HG03139 (cell line): ENCODE data around the gene CES1.
"Not testable (repeated sequence)": the region's sequence is repeated elsewhere in the genome, so short reads cannot be mapped to it uniquely, and the experiment has no call there.

ENCODE experiments used
- ATAC-seq: cut with Tn5 transposase; IDR thresholded peaks from one replicate; pipeline ENCODE4 v1.9.1; 2021; ENCODE audit not compliant: unreplicated experiment

Gene CES1

DNA sequence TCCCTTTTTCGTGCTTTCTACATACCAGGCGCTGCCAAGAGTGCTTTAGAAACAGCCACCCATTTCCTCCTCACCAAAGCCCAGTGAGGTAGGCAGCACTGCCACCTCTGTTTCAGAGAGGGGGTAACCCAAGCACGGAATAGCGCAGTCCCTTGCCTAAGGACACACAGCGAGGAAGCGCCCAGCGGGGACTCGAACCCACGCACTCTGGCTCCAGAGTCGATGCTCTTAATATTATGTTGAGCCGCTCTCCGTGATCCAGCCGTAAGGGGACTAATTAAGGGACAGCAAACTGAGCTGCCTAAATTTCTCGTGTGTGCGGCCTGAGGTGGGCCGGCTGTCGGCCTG lies 497 bp downstream of the CES1 start:
- no peak for ATAC-seq

DNA sequence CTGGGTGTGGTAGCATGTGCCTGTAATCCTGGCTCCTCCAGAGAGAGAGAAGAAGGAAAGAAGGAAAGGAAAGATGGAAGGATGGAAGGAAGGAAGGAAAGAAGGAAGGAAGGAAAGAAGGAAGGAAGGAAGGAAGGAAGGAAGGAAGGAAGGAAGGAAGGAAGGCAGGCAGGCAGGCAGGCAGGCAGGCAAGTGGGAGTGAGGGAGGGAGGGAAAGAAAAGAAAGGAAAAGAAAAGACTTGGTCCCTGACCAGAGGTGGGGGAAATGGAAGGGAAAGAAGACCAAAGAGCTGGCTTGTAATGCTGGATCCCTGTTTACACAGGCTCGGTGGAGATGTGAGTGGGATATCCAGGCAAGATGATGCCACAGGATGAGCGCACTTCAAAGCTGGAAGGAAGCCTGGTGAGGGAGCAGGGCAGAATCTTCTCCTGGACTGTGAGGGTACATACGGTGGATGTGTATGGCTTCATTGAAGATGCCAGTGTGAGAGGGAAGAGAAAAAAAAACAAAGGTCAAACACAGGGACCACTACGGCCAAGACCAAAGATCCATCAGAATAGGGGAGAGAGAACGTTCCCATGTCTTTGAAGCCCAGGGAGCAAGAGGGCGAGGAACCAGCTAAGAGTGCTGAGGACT lies 2.1 kb downstream of the CES1 start:
- ATAC-seq, result no peak

DNA sequence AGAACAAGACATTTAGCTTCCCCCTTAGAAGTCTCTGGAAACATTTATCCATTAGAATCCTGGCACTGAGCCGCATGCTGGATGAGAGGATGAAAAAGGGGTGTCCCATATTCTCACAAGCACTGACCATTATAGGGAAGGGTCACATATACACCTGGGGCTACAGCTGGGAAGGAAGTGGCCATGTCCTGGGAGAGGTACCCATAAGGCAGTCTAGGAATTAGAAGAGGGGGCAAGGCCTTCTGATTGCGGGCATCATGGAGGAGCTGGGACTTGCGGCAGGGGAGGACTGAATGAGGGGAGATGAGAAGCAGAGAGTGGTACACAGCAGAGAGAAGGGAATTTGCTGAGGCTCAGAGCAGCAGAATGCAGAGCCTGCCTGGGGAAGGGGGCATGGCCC lies 3.7 kb downstream of the CES1 start:
- not testable (repeated sequence) for ATAC-seq

DNA sequence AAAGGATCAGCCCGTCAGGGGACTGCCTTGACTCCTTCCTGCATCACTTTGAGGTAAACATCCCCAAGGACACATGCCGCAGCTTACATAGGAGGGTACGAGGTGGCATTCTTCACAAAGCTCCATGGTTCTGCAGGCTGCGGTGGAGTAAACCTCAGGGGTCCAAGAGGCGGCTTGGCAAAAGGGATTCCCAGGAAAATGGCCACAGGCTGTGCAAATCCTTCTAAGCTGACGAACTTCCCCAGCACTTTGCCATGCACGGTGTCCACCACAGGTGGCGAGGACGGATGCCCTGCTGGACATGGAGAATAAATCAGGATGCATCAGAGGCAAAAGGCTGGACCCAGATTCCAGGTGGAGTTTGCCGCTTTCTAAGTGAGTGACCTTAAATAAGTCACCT lies 4.2 kb downstream of the CES1 start:
- ATAC-seq, result no peak

DNA sequence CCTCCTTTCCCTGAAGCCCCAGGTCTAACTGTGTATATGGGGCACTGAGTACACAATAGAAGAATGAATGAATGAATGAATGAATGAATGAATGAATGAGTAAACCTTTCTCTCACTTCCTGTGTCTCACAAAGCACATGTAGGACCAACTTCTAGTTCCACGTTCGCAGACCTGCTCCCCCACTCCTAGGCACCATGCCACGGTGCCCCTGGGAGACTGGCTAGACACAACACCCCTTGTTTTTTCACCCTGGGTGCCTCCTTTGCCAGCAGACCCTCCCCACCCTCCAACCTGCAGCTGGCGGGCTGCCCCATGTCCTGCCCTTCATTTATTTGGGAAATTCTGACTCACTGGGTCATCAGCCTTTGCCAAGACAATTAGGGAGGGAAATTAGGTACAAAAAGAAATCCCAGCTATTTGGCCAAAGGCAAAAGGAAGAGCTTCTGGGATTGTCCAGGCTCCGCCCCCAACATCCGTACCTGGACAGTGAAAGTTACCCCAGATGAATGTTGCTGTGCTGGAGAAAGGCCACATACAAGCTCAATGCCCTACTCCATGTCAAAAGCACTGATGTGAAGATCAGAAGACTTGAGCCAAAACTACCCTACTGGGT lies 7.7 kb downstream of the CES1 start:
- ATAC-seq, result no peak

DNA sequence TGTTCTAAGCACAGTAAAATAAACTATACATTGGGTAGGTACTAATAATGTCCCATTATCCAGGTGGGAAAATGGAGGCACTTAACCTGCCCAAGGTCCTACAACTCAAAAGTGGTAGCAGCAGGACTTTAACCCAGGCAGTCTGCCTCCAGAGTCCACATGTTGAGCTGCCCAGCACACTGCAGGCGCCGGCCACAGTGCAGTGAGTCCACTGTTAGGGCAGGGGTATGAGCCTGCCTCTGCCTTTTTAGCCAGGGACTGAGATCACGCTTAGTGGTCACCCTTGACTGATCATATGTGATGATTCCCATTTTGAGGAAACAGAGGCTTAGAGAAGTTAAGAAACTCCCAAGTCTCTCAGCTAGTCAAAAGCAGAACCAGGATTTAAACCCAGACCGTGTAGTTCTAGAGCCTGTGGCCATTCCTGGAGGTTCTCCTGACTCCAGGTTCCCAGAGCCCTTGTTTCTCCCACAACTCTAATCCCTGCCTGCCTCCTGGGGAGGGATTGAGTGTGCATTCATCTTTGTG lies 8.4 kb downstream of the CES1 start:
- ATAC-seq, result no peak

DNA sequence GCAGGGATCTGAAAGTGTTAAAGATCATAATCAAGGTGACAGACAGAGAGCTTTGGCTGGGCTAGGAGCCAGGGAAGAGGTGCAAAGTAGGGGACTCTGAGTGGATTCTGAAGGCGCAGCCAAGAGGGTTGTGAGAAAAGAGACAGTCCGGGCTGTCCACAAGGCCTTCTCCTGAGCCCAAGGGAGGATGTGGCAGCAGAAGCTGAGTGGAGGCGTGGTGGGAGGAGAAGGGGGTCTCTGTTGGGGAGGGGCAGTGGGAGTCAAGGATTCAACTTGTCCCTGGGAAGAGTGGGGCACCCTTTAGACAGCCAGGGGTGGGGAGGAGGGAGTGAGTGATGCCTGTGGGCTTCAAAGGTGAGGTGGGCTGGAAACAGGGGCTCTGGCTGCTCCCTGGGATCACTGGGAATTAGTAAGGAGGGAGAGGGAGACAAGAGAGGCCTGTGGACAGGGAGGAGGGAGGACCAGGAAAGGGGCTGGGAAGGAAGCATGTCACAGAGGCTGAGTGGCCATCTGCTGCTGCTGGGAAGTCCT lies 10.6 kb downstream of the CES1 start:
- ATAC-seq, result no peak

DNA sequence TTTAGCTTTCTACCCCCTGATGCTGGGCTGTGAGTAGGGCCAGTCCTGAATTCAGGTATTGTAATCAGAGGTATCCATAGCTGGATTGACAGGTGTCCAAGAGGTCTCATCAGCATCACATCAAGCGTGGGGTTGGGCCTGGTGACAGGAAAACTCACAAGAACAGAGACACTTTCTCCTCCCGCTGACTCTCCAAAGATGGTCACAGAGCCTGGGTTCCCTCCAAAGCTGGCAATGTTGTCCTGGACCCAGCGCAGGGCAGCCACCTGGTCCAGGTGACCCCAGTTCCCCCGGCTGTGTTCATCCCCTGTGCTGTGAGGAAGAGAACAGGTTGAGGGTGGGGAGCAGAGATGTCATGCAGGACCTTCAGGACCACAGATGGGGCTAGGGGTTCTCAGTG lies 11.7 kb downstream of the CES1 start:
- no peak for ATAC-seq

DNA sequence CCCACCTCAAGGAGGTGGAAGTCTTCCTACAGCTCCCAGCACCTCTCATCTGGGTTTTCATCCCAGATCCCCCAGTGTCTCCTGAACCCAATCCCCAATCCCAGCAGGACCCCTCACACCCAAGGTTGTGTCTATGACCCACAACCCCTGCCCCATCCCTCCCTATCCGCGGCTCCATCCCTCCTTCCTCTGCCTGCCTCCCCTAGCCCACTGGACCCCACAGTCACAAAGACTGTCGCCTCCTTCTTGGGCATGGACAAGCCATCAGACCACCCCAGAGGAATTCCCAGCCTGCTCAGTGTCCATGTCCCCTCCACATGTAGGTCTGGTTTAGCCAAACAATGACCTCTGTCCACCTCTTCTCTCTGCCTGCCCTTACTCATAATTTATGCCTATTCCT lies 12.3 kb downstream of the CES1 start:
- ATAC-seq, result no peak

DNA sequence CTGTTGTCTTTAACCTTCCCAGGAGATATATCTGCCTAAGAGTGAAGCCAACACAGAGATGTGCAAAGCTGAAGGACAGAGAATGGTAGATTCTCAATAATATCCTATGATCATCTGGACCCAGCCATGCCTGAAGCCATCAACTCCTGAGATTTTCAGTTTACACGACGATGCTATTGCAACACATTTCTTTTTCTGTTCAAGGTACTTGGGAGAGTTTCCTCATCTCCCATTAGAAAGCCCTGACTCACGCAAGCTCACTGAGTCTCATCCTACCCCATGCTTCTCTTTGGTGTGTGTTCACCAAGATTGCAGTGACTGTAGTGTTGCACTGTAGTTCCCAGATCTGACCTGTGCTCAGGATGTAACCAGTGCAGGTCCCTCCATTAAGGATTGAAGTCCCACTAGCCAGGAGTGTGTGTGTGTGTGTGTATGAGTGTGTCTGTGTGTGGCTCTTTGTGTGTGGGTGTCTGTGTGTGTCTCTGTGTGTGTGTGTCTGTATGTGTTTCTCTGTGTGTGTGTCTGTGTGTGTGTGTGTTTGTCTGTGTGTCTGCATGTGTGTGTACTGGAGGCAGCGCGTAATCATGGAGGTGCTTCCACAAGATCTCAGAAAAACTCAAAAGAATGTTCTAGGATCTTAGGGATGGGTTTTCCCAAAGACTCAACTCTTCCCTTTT lies 15.5 kb downstream of the CES1 start:
- ATAC-seq, result no peak

DNA sequence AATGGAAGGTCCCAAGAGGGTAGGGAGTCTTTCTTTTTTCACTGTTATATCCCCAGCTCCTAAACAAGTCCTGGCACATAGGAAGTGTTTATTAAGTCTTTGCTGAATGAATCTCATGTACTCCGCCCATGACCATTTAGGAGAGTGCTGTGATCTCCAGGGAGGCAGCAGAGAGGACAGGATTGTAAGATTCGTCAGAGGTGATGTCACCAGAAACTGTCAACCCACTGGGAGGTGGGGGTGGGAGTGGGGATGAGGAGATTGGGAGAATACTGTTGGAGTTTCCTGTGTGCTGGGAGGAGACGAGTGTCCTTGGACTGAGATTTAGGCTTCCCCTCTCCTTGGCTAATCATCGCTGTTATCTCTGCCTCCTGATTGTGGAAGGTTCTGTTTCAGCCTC lies 16.7 kb downstream of the CES1 start:
- not testable (repeated sequence) for ATAC-seq

DNA sequence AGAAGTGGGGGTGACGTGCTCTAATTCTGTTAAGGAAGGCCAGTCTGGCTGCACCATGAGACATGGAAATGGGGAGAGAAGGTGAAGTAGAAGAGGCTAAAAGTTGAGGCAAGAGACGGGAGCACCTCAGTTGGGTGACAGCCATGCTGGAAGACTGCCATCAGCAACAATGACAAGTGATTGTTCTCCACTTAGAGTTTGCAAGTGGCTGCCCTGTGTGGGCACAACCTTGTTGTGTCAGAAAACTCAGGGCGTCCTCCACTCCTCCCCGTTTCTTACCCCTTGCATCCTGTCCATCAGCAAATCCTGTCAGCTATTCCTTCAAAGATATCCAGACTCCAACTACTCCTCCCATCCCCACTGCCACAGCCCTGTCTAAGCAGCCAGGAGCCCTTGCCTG lies 17.6 kb downstream of the CES1 start:
- ATAC-seq, result no peak

DNA sequence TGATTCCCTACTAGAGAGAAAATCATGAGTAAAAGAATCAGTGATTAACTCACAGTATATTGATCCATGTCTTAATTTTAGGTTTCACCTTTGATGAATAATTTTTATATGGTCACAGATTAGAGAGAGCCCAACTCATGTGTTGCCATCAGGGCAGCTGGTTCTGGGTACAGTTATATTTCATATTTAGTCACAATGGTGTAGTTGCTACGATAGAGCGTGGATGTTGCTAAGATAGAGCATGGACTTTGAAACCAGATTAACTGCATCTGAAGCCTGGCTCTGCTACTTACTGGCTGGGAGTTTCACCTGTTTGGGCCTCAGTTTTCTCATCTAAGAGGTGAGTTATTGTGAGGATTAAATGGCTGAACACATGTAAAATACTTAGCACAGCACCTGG lies 18.7 kb downstream of the CES1 start:
- ATAC-seq, result not testable (repeated sequence)

DNA sequence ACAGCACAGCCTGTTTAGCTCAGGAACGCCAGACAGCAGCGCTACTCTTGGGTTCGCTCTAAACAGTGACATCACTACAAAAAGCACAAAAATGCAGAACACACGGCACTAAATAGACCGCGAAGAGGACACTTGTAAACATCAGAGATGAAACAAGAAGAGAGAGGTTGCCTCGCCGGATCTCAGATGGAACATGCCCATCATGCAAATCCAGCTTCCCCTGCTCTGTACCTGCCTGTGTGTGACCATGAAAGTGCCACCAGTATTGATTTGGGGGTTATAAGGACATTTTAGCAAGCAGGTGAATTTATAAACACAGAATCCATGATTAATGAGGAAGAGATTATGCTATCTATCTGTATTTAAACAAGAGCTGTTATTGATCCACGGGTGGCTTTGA lies 19.2 kb downstream of the CES1 start:
- not testable (repeated sequence) for ATAC-seq

DNA sequence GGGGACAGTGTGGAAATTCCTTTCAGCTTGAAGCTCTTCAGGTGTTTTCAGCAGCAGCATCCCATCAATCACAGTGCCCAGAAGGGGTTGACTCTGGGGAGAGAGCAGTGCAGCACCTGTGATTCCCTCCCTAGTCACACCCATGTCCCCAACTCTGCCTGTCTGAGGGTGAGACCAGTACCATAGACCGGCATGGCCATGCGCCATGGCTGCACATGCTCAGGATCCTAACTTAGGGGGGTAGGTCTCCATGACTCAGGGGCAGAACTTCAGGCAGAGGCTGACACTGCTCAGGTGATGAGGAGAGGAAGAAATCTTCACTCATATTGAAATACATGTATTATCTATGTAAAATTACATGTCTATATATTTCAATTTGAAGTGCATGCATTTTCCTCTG lies 19.9 kb downstream of the CES1 start:
- ATAC-seq, result no peak

DNA sequence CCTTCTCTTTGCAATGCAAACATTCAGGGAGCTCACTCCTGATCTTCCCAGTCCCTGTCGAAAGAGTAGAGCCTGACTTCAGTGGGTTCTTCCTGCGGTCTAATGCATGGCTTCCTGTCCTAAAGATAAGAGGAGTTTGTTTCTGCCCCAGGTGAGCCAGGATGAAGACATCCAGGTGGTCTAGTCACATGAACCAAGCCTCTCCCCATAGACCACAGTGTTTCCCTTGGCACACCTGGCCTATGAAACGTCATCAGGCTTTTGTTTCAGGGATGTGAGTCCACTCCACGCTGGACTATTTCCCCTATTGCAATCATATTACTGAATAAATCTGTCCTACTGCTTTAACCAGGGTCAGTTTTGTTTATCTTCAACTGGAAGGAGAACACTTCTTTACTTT lies 21.1 kb downstream of the CES1 start:
- no peak for ATAC-seq

DNA sequence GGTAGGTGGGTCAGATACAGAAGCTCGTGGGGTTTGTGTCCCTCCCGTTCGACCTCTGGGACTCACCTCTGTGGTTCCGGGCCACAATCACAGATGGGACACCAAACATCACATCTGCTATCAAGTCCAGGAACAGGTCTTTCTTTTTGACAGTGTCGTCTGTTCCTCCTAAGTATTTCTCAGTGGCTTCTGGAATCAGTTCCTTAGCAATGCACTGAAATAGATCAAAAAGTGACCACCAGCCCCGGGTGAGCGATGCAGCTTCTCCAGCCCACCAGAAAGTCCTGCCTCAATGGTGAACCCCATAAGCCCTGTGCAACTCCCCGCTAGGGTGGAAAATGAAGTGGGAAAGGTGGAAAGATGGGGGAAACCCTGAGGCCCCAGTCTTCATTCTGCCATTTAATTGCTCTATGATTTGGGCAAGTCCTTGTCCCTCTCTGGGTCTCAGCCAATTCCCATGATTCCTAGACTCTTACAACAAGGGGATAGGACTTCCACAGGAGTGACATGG lies 22.4 kb downstream of the CES1 start:
- no peak for ATAC-seq

DNA sequence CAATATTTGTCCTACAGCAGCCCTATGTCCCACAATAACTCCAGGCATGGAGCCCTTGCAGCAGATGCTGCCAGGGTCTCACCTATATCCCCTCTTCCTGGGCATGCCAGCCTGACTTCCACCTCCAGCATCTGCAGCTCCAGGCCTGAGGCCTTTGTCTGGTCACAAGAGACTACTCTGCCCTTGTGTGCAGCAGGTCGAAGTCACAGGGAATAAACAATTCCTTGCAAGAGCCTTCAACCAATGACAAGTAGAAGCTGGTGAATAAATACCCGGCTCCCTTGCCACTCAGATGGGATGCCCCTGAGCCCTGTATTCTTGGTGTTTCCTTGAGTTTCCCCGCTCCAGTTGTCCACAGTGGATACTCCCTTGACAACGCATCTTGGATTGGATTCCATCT lies 23.0 kb downstream of the CES1 start:
- no peak for ATAC-seq

DNA sequence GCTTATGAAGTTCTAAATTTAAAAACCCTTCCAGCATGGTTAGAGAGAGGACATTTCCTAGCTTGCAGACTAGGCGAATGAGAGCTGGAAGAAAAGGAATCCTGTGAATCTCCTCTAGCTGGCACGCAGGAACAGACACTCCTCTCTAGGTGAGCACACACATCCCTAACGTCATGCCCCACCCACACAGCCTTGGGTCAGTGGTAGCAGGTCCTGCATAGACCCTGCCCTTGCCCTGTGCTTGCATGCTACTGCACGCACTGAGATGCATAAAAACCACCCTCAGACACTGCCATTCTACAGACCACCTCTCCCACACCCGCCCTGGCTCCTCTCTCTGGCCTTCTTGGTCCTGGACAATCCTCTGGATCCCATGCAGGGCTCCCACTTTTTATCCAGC lies 23.5 kb downstream of the CES1 start:
- ATAC-seq, result no peak

DNA sequence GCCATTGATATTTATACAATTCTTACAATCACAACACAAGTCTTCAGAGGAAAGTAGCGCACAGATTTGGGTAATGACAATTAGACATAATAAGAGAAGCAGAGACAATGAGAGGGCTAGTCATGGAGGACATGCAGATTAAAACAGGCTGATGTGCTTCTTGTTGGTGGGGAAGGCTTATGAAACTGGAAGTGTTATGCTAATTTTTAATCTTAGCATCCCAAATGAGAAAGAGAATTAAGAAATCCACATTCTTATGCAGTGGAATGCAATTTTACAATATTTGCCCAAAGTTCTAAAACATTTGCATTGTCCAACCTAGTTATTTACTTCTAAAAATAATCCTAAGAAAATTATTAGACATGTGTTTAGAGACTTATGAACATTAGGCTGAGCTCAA lies 24.6 kb downstream of the CES1 start:
- not testable (repeated sequence) for ATAC-seq

DNA sequence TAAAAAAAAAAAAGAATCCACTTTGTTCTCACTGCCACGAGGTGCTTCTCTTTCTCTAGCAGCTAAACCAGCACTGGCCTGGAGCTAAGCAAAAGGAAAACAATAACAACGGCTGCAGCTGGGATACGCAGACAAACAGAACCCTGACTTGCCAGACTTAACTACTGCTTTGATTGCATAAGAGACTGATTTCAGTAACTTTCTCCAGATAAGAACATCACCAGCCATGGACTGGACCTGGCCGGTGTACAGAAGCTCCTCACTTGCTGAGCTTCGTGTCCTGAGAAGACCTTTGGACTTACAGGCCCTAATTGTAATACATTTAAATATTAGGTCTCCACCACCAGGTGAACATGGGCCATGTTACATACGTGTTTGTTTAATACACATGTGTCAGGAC lies 27.8 kb downstream of the CES1 start:
- ATAC-seq, result not testable (repeated sequence)

DNA sequence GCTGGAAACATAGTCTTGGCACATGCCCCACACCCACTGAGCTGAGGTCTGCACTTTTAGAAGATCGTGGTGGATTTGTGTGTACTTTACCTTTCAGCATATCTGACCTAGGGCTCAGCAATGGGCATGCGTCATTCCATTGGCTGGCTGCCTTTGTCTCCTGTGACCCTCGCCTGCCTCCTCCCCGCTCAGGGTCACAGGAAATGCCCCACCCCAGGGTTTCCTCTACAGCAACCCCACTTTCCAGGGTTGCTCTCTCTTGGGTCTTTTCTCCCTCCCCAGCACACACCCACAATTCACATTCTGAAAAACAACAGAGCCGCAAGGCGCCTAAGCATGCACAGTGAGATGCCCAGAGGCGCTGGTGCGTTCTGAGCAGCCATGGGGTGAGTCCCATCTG lies 29.2 kb downstream of the CES1 start:
- ATAC-seq, result not testable (repeated sequence)
